H54 (cell line): ENCODE data around the gene DAG1.
A peak's percentile ranks its signal among the peaks of the same experiment; 100 is the strongest.
"Not testable (repeated sequence)": the region's sequence is repeated elsewhere in the genome, so short reads cannot be mapped to it uniquely, and the experiment has no call there.

Source experiments
- DNase-seq: peaks from one replicate; pipeline ENCODE4 v3.0.0; 2011; ENCODE audit warnings: low spot score, mixed read lengths; ENCODE audit not compliant: insufficient read length
- FAIRE-seq: peaks from 3 replicates; lab custom pipeline; 2011; peaks lifted over from hg19 to GRCh38; lab: Jason Lieb, UNC
- POLR2A ChIP-seq: IDR thresholded peaks from 2 replicates; pipeline ENCODE4 v1.6.1; 2011; ENCODE audit warnings: low read depth, mild to moderate bottlenecking, low read length

The DAG1 gene

GRCh38 chr3:49495023-49495422 is 25.0 kb downstream of the DAG1 start:
- FAIRE-seq = no peak
- no peak for DNase-seq
- TF ChIP-seq POLR2A = no peak

DNA sequence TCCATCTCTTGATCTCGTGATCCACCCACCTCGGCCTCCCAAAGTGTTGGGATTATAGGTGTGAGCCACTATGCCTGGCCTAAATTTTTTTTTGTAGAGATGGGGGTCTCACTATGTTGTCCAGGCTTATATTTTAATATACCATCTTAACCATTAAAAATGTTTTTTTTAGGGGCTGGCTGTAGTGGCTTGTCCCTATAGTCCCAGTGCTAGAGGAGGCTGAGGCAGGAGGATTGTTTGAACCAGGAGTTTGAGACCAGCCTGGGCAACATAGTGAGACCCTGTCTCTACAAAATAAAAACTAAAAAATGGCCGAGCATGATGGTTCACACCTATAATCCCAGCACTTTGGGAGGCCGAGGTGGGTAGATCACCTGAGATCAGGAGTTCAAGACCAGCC is 26.8 kb downstream of the DAG1 start:
- FAIRE-seq, DNase-seq: not testable (repeated sequence)

DNA sequence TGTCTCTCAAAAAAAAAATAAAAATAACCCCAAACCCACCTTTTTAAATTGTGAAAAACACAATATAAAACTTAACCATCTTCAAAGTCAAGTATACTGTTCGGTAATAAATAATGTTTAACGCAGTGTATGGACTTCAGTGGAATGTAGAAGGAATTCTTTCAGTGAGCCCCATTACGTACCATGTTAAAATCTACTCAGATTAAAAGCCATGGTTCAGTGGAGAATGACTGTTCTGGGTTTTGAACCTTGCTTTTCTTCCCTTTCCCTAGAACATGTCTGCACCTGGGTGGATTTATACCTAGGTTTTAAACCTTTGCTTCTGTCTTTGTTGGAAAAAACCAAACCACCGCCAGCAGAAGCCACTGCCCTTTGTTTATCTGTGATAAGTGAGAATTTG is 27.5 kb downstream of the DAG1 start:
- DNase-seq (no peak), FAIRE-seq (no peak)
- TF ChIP-seq POLR2A = no peak

DNA sequence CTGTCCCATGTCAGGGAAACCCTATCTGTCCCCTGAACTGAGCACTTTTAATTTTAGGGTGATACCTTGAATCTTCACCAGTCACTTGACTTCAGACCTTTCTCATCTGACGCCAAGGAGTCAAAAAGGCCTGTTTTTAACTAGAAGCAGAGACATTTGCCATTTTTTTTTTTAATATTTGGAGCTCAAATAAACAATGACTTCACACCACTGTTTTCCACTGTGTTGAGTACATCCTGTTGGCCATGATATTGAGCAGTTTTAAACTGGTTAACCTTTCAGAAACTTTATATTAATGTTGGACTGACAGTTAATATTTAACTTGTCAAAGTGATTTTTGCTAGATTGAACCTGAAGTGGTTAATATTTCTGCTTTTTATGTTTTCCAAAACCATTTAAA is 28.2 kb downstream of the DAG1 start:
- DNase-seq (no peak), FAIRE-seq (no peak)
- no peak for TF ChIP-seq POLR2A

DNA sequence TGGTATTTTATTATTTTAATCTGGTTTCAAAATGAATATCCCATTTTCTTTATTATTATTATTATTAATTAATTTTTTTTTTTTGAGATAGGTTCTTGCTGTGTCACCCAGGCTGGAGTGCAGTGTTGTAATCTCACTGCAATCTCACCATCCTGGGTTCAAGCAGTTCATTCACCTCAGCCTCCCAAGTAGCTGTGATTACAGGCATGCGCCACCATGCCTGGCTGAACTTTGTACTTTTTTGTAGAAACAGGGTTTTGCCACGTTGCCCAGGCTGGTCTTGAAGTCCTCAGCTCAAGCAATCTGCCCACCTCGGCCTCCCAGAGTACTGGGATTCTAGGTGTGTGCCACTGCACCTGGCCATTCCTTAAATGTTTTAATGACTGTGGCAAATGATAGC is 28.6 kb downstream of the DAG1 start:
- FAIRE-seq (no peak), DNase-seq (no peak)
- no peak for TF ChIP-seq POLR2A

DNA sequence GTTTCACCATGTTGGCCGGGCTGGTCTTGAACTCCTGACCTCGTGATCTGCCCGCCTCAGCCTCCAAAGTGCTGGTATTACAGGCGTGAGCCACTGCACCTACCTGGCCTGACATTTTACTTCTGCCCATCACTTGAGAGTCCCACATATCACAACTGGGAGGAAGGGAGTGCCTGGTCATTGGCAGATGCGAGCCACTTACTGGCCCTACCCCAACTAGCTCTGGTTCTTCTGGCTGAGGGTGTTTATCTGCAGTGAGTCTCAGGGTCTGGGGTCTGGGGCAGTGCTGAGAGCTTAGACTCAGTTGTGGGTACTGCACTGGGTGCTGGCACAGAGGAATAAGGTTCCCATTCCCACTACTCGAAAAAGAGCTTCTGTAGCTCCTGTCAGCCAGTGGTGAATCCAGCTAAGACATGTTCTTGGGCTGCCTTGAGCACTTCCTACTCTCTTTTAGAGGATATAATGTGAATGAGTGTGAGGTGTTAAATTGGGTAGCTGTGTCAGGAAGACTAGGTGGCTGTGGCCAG is 30.2 kb downstream of the DAG1 start:
- DNase-seq (no peak), FAIRE-seq (no peak)
- no peak for TF ChIP-seq POLR2A

- TF ChIP-seq POLR2A = no peak
- DNase-seq (peak; percentile 76), FAIRE-seq (peak; percentile 94)
These were observed 30.9 kb downstream of the DAG1 start for GRCh38 chr3:49500732-49501609.

GRCh38 chr3:49501842-49502241 is 31.8 kb downstream of the DAG1 start:
- no peak for DNase-seq
- no peak for FAIRE-seq
- TF ChIP-seq POLR2A = no peak

DNA sequence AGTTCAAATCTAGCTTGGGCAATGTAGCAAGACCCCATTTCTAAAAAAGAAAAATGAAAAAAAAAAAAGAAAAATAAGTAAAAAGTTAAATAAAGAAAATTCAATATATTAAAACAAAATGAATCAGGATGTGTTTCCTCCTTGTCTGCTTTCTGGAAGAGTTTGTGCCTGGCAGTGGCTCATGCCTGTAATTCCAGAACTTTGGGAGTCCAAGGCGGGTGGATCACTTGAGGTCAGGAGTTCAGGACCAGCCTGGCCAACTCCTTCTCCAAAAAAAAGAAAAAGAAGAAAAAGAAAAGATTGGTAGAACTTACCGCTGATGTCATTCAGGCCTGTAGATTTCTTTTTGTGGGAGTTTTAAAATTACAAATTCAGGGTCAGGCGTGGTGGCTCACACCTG is 36.8 kb downstream of the DAG1 start:
- no peak for DNase-seq
- TF ChIP-seq POLR2A = no peak
- no peak for FAIRE-seq

- DNase-seq = no peak
- FAIRE-seq = no peak
- TF ChIP-seq POLR2A = no peak
These were observed 39.0 kb downstream of the DAG1 start for GRCh38 chr3:49509028-49509561.

- TF ChIP-seq POLR2A = no peak
- no peak for FAIRE-seq
These were observed 41.6 kb downstream of the DAG1 start for GRCh38 chr3:49511639-49512038.

GRCh38 chr3:49512781-49513355 is 42.8 kb downstream of the DAG1 start:
- FAIRE-seq = no peak
- no peak for TF ChIP-seq POLR2A
- no peak for DNase-seq

More at GRCh38 chr3:49511639-49512038, 41.6 kb downstream of the DAG1 start:
- no peak for DNase-seq

DNA sequence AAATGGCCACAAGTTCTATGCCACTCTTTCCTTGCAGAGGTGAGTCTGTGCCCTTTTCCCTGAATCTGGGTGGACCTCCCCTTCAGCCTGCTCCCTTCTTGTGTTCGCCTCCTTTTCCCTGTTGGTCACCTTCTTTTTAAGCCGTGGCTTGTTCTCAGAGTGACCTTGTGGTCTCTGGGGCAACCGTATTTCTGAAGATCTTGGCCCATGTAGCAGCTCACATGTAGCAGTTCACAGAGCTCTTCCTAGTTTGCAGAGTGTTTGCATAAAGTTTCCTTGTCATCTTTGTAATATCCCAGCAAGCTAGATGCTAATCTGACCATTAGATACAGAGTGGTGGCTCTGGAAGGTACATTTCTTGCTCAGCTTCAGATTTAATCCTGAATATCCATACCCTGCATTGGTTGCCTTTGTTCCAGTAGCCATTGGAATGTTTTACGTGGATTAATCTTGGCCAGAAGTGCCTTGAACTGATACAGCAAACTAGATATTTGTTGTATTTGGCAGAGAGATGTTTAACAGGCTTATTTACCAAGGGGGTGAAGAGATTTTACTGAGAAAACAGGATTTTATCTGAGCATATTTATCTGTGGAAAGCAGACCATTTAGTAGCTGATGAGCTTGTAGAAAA is 43.5 kb downstream of the DAG1 start:
- DNase-seq (no peak), FAIRE-seq (no peak)
- TF ChIP-seq POLR2A = no peak

DNA sequence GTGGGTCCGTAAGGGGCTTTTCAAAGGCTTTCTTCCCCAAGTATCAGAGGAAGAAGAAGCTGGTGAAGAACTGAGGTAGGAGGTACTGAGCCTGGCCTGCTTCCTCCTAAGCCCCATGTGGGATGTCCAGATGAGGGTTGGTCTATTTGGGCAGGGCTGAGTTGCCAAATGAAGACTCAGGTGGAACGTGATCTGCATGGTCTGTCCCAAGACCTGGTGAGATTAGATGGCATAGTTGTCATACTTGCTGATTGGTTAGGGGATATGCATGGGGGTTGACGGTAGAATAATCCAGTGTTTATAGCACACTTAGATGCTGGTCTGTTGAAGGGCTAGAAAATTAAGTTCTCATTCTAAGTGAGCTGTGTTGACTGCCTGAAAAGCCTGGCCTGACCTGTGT is 47.9 kb downstream of the DAG1 start:
- no peak for TF ChIP-seq POLR2A
- DNase-seq = no peak
- FAIRE-seq = no peak
